Mesothelial cell of epicardium (in vitro differentiated cells): ENCODE measurements around the gene VPS8. TPM values are rescaled to one million over a fixed set of nuclear protein-coding genes. Genes with fewer than 3 reads are reported as not detected.

Source experiments
- DNase-seq, 2 experiments: peaks; one replicate each; pipeline ENCODE4 v3.0.0; 2021; ENCODE audit warnings: low spot score in 2 of 2; ENCODE audit not compliant: unreplicated experiment in 2 of 2
- H3K27ac Mint-ChIP-seq: 2 replicates; pipeline ENCODE4 v1.8.0; 2021; ENCODE audit warnings: mixed read lengths
- H3K27me3 Mint-ChIP-seq: 2 replicates; pipeline ENCODE4 v1.8.0; 2021; ENCODE audit warnings: low read depth, mixed read lengths
- H3K36me3 Mint-ChIP-seq: 2 replicates; pipeline ENCODE4 v1.8.0; 2021; ENCODE audit warnings: mixed read lengths
- H3K4me1 Mint-ChIP-seq: 2 replicates; pipeline ENCODE4 v1.8.0; 2021; ENCODE audit warnings: mixed read lengths
- H3K4me3 Mint-ChIP-seq: 2 replicates; pipeline ENCODE4 v1.8.0; 2021; ENCODE audit warnings: mild to moderate bottlenecking, moderate library complexity, mixed read lengths
- H3K9me3 Mint-ChIP-seq: 2 replicates; pipeline ENCODE4 v1.8.0; 2021; ENCODE audit warnings: mixed read lengths
- total RNA-seq: library from RNA; stranded (reverse); gene quantifications from 3 replicates; pipeline ENCODE4 v1.2.1, GENCODE V29; 2021
- TF ChIP-seq, protein P1 (sequence below): fragments of 200-600 bp; sonication (generic); IDR thresholded peaks from one replicate; pipeline ENCODE4 v1.5.0; 2021; ENCODE audit warnings: antibody characterized with exemption; ENCODE audit not compliant: unreplicated experiment

Gene VPS8
- total RNA-seq, 1 donor from 2014 or later, result 82.4 TPM

DNA sequence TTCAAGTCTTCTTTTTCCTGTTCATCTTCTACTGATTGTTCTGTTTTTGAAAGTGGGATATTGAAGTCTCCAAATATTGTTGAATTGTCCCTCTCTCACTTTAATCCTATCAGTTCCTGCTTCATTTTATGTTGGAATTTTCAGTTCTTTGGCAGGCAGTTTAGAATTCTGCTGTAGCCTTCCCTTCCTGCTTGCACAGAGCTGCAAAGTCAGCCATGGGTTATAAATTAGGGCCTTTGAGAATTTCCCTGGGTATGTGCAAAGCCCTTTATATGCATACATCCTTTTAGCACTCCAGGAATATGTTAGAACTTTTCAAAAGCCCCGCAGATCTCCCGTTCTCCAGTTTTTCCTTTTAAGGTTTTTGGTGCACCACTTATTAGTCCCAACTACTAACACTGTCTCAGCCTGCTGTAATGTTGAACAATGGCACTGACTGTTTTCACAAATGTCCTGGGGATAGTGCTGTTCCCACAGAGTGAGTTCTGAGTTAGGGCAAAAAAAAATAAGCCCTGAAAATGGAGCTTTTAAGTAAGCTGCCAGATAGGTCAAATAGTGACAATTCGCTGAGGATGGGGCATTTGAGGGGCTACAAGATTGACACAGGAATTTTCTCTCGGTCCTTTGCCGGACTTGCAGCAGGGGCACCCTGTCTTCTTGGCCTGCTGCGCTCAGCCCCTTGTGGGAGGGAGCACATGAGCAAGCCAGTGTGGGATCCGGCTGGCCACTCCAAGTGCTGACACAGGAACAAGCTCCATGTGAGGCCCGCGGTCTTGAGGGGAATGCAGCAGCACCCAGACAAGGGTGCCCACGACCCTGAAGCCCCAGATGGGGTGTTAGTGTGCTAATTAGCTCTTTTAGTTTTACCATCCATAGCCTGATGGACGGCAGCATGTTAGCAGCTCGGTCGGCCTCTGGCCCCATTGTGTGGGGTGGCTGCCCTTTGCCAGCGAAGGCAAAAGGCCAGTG is 96.0 kb downstream of the VPS8 start:
- H3K36me3 Mint-ChIP-seq, result peaks cover 42% of the 10 kb centered on the region

GRCh38 chr3:184908859-184909258 is 96.9 kb downstream of the VPS8 start:
- Mint-ChIP-seq H3K4me1 (peaks cover 18% of the 10 kb centered on the region), H3K27me3 (no peaks in the 10 kb centered on the region), H3K36me3 (peaks cover 36% of the 10 kb centered on the region), H3K27ac (no peak overlapping the region), H3K9me3 (peaks cover 15% of the 10 kb centered on the region), H3K4me3 (no peak overlapping the region)
- DNase-seq, result no peak
- TF ChIP-seq, protein P1, sequence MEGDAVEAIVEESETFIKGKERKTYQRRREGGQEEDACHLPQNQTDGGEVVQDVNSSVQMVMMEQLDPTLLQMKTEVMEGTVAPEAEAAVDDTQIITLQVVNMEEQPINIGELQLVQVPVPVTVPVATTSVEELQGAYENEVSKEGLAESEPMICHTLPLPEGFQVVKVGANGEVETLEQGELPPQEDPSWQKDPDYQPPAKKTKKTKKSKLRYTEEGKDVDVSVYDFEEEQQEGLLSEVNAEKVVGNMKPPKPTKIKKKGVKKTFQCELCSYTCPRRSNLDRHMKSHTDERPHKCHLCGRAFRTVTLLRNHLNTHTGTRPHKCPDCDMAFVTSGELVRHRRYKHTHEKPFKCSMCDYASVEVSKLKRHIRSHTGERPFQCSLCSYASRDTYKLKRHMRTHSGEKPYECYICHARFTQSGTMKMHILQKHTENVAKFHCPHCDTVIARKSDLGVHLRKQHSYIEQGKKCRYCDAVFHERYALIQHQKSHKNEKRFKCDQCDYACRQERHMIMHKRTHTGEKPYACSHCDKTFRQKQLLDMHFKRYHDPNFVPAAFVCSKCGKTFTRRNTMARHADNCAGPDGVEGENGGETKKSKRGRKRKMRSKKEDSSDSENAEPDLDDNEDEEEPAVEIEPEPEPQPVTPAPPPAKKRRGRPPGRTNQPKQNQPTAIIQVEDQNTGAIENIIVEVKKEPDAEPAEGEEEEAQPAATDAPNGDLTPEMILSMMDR, result no peak

More for the DNA sequence above, 96.0 kb downstream of the VPS8 start:
- Mint-ChIP-seq H3K27ac (peak overlapping the region; percentile 47), H3K4me1 (peaks cover 18% of the 10 kb centered on the region), H3K27me3 (no peaks in the 10 kb centered on the region), H3K4me3 (no peak overlapping the region), H3K9me3 (peaks cover 17% of the 10 kb centered on the region)
- TF ChIP-seq, protein P1, result no peak
- DNase-seq, result no peak

- Mint-ChIP-seq H3K27ac (no peak overlapping the region), H3K4me3 (no peak overlapping the region), H3K9me3 (no peaks in the 10 kb centered on the region), H3K36me3 (peaks cover 28% of the 10 kb centered on the region), H3K27me3 (no peaks in the 10 kb centered on the region), H3K4me1 (peaks cover 18% of the 10 kb centered on the region)
- DNase-seq, result no peak
- TF ChIP-seq, protein P1, result no peak
Observed at GRCh38 chr3:184910664-184911063, 98.7 kb downstream of the VPS8 start.

GRCh38 chr3:184911570-184911969 is 99.6 kb downstream of the VPS8 start:
- peaks cover 18% of the 10 kb centered on the region for H3K4me1 Mint-ChIP-seq
- peaks cover 34% of the 10 kb centered on the region for H3K36me3 Mint-ChIP-seq
- no peak for DNase-seq

DNA sequence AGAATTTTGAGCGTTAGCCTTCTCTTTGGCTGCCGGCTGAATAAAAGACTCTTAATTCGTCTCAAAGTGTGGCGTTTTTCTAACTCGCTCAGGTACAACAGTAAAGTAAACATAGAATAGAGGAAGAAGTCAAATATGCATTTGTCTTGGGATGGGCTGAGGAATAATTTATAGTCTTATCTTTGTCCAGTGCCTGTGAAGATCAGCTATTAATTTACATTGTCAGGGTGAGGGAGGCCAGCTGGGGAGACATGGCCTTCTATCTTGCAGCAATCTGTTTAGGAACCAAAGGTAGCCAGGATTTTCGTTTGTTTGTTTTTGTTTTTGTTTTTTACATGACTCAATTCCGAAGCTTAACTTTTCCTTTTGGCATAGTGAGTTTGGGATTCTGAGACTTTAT is 100.2 kb downstream of the VPS8 start:
- Mint-ChIP-seq H3K4me1 (peaks cover 18% of the 10 kb centered on the region), H3K27me3 (no peaks in the 10 kb centered on the region), H3K27ac (no peak overlapping the region), H3K9me3 (no peaks in the 10 kb centered on the region), H3K36me3 (peaks cover 40% of the 10 kb centered on the region), H3K4me3 (no peak overlapping the region)
- DNase-seq, result no peak
- TF ChIP-seq, protein P1, result no peak

More at GRCh38 chr3:184911570-184911969, 99.6 kb downstream of the VPS8 start:
- no peaks in the 10 kb centered on the region for H3K27me3 Mint-ChIP-seq
- H3K9me3 Mint-ChIP-seq, result no peaks in the 10 kb centered on the region
- TF ChIP-seq, protein P1, result no peak
- no peak overlapping the region for H3K4me3 Mint-ChIP-seq
- H3K27ac Mint-ChIP-seq, result no peak overlapping the region
